ENCODE data around the gene FOXP1.

Gene FOXP1

DNA sequence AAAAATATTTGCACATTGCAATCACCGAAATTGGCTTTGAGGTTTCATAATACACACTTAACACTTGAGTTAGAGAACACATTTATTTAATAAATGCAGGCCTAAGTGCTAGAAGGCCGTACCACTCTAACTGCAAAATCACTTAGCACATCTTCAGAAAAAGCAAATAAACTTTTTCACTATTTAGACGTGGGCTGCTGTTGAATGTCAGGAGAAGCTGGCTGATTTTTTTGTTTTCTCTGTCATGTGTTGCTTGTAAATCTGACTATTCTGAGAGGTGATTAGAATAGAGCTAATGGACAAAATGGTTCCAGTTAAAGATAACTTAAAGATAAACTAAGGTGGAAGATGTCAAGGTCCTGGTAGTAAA, 265.1 kb downstream of the FOXP1 start:
- DNase-seq = no peak

DNA sequence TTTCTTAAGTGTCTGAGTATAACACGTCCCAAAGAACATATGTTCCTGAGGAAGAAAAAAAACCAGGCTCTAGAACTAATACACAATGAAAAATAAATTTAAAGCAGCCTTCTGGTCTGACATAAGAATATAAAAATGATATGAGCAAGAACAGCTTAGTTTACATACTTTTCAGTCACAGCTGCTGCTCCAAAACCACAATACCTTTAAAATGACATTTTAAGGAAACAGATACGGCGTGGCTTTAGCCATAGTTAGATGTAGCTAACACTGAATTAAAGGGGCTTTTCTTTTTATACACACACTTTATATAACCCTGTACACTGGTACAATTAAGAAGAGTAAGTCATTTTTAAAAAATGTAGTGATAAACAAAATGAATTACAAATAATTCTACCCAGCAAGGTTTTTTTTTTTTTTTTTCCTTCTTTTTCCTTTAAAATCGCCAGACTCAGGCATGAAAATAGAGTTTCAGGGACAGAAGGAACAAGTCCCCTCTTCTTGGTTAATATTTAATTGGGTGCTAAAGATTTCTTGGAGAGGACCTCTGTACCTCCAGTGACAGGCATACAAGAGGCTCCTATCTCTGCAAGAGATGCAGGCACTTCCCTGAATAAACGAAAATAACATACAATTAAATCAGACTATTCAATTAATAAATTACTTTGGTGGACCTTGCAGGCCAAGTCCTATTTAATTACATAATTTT, 265.6 kb downstream of the FOXP1 start:
- peak; percentile 56 for DNase-seq

DNA sequence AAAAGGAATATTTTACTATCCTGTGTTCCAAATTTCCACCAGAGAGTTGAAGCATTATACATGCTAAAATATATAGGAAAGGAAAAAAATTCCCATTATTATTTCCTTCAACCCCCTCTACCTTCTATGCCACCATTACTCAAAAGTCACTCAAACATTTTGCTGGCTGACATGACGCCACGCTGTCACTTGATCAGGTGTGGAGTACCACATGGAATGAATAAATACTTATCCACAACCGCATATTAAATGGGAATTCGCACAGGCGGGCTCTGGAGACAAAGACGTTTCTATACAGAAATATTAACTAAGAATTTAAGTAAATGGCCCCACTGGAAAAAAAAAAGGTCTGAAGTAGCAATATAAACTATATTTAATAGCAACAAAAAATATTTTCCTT, 266.4 kb downstream of the FOXP1 start:
- DNase-seq = no peak

DNA sequence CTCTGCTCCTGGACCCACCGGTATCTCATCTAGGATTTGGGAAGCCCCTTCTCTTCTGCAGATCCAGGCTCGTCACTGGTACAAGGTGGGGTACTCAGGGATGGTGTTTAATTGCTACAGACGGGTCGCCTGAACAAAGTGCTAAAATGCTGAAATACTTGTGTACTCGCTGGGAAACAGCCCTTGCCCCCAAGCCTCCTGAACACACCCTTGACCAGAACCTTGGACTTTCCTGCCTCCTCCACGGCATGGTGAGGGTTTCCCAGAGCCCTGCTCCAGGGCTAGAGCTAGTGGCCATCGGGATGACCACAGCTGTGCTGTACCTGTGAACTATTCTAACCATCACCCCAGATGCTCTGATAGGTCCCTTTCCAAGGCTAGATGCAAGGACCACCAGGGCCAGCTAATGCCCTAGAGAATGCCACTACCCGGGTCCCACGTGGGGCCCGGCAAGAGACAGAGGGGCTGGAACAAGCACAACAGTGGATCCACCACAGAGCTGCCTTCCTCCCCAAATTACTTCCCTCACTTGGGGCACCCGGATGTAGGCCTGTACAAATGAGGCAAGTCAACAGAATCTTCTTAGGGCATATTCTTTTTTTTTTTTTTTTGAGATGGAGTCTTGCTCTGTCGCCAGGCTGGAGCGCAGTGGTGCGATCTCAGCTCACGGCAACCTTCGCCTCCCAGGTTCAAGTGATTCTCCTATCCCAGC, 267.3 kb downstream of the FOXP1 start:
- no peak for DNase-seq

DNA sequence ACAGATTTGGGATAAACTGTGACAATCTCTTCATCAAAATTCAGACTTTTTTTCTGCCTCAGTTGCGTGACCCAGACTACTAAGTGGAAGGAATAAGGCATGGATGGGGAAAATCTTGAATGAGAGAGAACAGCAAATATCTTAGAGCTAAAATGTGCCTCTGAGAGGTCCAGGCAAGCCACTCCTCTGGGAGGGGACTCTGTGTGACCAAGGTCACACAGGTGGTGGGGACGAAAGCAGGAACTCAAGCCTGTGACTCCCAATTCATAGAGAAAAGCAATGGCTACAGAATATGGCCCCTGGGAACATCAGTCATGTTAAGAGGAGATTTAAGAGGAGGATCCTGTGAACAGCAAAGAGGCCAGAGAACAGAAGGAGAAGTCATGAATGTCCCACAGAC, 268.1 kb downstream of the FOXP1 start:
- DNase-seq = no peak

DNA sequence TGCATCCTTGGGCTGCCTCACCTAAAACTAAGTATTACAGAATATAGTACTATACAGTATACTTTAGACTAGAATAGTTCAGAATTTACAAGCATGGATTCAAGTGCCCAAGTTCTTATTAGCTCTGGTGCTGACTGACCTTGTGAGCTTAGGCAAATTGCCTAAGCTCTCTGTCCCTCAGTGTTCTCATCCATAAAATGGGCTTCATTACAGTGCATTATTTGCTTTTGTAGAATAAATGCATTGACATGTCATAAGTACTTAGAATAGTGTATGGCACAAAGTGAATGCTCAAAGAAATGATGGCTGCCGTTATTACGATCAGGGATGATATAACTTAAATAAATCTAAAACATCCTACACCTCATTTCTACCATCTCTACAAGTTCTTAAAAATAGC, 269.7 kb downstream of the FOXP1 start:
- DNase-seq = no peak

DNA sequence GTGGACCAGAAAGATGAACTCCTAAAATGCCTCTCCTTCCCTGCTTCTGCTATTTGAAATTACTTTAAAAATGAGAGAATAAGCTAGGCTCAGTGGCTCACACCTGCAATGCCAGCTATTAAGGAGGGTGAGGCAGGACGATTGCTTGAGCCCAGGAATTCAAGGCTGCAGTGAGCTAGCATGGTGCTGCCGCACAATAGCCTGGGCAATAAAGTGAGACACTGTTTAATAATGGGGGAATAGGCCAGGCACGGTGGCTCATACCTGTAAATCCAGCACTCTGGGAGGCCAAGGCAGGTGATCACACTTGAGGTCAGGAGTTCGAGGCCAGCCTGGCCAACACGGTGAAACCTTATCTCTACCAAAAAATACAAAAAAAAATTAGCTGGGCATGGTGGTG, 271.1 kb downstream of the FOXP1 start:
- DNase-seq = no peak

DNA sequence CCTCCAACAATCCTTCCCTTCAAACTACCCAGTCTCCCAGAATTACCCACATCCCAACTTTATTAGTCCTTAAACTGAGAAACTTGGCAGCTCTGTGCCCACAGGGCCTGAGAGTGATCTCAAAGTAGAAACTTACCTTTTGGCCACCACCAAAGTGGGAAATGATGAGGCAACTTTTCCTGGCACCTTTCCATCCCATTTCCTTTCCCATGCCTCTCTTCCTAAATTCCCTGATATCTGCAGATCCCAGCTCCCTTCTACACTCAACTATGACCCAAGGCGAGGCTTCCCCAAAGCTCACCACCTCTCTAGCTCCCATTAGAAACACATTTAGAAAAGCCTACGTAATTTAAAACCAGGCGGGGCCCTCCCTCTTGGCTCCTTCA, 271.9 kb downstream of the FOXP1 start:
- no peak for DNase-seq

DNA sequence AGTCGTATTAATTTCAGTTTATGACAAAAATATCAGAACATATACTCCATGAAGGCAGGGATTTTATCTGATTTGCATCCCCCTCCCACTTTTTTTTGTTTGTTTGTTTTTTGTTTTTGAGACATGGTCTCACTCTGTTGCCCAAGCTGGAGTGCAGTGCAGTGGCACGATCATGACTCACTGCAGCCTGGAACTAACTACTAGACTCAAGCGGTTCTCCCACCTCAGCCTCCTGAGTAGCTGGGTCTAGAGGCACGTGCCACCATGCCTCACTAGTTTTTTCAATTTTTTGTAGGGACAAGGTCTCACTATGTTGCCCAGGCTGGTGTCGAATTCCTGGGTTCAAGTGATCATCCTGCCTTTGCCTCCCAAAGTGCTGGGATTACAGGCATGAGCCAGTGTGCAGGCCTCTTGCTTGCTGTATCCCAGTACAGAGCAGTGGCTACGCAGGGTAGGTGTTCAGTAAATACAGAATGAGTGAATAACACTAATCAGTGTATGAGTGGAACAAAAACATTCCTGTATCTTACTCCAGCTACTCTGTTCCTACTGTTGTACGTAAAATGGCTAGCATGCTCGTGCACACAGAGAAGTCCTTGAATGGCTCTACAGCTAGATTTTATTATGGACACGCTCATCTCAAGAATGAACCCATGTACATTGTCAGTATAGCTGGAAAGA, 272.4 kb downstream of the FOXP1 start:
- peak; percentile 44 for DNase-seq

DNA sequence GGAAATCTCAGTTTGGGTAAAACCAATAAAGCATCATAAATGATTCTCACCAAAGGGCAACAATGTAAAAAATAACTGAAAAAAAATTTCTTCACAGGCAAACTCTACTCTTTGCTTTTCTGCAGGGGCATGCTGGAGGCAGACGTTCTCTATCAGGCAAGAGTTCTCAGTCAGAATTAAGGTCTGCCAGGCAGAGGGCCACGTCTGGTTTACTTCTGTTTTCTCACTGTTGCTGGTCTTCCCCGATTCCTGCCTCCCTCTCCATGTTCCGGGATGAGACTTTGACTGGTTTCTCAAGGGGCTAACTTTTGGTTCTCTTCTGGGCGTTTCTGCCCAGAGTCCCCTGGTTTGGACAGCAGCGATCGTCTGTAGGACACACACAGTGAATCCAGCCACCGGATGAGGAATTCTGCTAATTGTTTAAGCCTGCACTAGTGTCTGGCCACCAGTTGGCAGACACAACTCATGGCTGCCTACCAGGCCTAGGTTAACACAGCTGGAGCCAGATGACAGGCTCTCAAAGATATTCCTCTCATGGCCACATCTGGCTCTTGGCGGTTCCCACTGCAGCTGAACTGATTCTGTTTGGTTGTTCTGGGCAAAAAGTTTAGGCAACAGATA, 273.1 kb downstream of the FOXP1 start:
- DNase-seq = peak; percentile 84

DNA sequence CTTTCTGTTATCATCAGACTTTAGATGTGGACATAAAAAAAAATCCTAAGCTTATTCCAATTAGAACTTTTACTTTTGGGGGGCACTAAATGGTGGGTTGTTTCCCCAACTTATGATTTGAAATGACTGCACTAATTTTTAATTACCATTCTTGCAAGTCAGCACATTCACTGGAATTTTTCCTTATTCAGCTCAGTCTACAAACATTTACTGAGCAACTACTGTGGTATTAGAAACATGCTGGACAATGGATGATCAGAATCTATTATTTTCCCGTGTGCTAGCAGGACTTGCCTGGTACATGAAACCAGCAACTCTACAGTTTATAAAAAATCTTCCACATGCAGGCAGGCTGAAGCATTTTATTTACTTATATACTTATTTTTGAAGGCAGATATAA, 273.6 kb downstream of the FOXP1 start:
- DNase-seq = peak; percentile 62

DNA sequence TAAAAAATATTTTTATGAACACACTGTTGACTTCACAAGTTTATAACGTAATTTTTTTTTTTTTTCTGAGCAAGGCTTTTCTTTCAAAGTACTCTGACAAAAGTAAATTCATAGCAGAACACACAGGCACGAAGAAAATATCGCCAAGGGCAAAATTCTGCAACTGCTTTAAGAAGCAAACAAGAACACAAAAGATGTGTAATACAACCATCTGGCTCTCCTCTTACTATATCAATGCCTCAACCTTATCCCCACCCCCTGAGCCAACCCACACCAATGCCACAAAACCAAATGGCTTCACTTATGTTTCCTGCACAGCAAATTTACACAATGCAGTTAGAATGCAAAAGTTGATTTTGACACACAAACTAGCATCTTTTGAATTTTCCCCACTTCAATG, 274.2 kb downstream of the FOXP1 start:
- DNase-seq = peak; percentile 32

DNA sequence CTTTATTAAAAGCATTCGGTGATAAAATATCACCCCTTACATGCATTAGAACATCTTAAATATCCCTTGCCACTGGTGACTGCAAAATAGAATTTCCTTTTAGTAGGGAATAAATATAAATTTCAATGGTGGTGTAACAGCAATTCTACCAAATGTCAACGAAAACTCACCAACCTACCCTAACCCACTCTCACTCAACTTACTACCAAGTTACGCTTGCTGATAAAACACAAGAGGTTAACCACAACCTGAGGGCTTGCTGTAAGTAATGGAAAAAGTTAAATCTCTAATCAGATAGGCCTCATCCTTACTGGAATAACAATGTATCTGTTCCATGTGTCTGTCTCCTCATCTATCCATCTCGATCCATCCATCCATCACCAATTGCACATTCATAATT, 274.7 kb downstream of the FOXP1 start:
- no peak for DNase-seq

DNA sequence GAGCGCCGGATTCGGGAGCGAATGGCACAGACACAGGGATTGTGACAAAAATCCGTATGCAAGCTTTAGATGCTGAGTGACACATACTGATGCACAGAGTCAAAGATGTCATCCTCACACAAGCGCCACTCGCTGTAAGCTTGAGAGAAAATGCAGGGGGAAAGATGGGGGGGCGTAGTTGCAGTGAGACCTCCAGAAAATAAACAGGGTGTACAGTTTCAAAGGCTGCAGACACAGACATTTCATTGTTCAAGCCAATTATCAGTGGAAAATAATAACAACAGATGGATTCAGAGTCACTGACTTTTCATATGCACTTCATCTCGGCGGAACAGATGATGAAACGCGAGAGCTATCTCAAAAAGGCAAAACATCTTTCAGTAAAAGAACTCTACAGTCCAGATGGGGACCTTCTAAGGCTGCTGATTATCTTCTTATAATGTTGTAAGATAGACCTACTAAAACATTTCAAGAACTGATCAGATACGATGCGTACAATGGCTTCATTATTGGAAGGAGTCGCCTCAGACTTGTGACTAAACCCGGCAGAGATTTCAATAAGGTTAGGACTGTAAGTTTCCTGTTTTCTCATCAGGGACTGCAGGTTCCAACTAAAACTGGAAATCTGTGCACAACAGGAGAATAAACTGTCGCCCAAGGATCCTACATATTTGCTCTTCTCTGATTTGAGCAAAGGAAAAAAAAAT, 275.4 kb downstream of the FOXP1 start:
- DNase-seq = no peak

DNA sequence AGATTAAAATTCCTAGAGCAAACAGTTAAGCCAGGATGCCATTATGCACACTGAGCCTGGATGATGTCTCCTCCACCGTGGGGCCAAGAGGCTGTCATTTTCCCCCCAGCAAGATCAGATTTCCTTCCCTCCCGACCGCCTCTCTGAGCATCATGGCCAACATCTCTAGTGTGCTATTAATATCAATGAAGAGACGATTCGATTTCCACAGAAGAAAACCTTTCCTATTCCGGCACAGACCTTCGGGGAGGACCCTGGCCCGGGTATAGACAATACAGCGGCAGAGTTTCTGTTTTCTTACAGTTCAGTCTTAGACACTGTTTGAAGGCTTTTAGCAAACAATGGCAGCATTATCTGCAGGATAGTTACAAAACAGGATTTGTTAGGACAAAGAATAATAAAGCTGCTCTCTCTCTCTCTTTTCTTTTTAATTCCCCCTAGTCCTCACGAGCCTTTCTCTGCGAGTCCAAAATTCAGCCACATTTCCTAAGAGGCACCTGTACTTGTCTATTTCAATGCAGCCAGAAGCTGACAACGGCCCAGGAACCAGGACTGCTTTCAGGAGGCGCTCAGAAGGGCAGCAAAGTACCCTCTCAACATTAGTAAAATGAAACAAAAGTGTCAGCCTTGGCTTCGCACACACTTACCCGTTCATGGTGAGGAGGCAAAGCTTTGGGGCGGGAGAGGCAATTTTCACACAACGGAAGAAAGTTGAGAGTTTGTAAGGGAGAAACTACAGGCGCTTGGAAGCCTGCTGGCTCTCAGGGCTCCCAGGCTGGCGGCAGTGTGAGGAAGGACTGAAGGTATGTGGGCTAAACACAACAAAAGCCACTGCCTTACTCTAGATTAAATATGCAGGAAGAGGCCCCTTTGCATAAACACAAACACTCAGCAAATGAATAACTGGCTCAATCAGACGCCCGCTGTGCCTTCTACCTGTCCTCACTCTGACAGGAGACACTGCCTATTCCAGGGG, 278.0 kb downstream of the FOXP1 start:
- DNase-seq = peak; percentile 48

DNA sequence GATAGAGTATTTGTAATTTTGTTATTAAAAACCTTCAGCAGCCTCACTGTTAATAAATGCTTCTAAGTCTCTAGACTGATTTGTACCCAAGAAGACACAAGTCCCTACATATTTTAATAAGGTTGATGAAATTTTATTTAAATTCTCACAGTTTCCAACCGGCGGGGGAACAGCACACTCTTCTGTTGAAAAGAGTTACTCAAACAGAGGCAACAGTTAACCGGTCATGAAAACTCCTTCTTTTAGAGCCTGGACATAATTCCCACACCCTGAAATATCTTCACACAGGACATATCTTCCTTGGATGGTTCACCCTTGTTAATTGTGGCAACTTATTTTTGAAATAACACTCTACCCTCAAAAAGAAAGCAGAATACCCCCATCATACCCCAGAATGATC, 278.8 kb downstream of the FOXP1 start:
- DNase-seq = peak; percentile 40

DNA sequence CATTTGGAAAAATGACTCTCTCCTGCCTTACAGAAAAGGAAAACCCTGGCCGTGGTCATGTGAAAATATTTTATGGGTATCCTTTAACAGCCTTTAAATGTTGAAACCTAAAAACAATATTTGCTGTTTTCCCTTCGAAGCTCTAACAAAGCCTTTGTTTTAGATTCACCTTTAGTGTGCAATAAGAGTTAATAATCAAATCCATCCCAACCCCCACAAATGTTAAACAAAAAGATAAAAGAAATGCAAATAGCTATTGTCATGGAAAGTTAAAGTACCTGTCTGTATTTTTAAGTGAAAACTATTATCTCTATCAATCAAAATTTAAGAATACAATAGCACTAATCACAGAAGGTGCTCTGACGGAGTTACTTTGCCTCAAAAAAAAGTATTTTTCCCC, 279.3 kb downstream of the FOXP1 start:
- DNase-seq = no peak

DNA sequence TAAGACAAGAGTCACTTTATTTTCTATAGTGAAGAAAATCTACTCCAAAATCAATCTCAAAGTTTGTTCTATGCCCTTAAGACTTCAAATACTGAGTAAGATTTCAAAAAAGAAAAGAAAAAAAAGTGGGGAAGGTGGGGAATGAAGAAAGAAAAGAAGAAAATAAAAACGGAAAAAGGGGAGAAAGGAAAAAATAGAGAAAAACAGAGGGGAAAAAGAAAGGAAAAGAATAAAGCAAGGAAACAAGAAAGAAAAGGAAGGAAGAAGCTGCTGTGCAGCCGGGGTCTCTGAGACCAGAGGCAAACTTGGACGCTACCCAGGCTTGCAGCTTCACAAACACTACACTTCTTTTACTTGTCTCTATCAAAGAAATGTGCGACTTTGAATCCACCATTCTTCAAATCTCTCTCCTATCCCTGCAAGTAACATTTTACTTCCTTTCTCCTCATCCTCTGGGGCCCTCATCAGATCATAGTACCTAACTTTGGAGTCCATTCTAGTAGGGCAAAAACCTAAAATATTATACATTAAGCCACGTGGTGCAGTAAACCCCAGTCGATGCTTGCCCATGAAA, 279.8 kb downstream of the FOXP1 start:
- no peak for DNase-seq

DNA sequence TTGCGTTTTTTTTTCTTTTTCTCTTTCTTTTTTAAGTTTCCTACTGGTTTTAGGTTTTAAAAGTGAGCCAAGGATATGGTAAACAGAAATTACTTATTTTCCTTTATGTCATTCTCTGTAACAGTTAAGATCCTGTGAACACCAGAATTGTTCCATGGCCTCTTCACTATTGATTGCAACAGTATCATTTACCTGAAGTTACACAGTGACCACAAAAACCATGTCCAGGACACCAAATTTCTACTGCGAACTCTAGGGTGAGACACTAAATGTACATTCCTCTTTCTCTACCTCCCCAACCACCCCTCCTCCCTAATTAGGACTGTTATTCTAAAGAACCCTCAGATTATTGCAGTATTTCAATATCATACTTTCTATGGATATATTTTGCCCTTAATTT, 280.9 kb downstream of the FOXP1 start:
- no peak for DNase-seq

DNA sequence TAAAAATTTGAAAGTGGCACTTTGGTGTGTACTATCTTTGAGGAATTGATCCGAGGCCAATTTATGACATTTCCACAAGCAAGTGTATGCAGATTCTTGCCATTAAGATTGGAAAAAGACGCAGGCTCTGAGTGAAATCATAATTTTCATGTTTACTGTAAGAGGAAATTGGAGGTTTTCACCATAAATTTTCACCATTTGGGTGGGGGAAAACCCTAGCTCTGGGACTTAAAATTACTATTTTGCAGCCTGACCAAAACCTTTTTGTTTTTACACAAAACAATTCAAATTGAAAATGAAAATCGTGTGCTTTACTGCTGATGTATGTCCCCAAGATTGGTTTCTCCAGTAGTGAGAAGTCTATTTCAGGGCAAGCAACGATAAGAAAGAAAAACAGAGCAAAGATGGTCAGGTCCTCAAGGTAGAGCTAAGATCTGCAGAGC, 282.6 kb downstream of the FOXP1 start:
- DNase-seq = no peak

DNA sequence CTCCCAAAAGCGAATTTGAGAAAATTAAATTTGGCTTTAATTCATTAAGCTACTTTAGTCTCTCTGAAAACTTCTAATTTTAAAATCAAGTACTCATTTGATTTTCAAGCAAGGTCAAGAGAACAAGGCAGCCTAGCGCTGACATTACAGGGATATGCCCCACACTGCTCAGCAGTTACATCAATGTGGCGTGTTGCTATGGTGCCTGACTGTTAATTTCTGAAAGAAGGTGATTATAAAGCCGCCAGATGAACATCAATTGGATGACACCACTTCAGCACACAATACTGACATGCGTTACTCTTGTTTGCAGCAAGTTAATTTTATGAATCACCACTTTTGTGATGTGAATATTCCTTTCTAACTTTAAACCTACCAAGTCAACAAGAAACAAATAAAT, 284.4 kb downstream of the FOXP1 start:
- DNase-seq = no peak

DNA sequence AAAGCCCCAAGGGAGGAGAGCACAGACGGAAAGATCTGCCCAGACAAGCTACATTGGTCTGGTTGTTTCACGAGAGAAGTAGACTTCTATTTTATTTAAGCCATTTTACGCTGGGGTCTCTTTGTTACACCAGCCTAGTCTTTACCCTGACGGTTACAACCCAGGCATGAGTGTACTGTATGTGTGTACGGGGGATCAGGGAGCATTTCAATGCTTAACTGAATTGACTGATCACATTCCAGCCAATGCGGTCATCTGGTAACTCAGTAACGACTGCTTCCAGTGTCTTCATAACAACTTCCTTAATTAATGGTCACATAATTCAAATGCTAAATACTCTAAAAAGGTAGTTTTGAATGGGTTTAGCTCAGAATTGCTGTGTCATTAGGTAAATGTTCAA, 288.6 kb downstream of the FOXP1 start:
- no peak for DNase-seq
